Activated gamma-delta T cell treated with anti-CD3 and anti-CD28 coated beads, Interleukin-2, amount 50 U/mL, for 16 hours (primary cell): ENCODE results near the gene FOXE1.

Experiments used
- DNase-seq: peaks from one replicate; pipeline ENCODE4 v3.0.0-alpha.2; 2020; ENCODE audit warnings: low read depth

The FOXE1 gene

GRCh38 chr9:97848480-97849237, 4.4 kb upstream of the FOXE1 start:
- no peak for DNase-seq

GRCh38 chr9:97849980-97850379, 3.0 kb upstream of the FOXE1 start:
- no peak for DNase-seq

GRCh38 chr9:97850746-97851445, 2.1 kb upstream of the FOXE1 start:
- no peak for DNase-seq

- no peak for DNase-seq
These were observed 1.6 kb upstream of the FOXE1 start for GRCh38 chr9:97851446-97851883.

- DNase-seq = no peak
These were observed 1.0 kb upstream of the FOXE1 start for GRCh38 chr9:97852001-97852398.

DNA sequence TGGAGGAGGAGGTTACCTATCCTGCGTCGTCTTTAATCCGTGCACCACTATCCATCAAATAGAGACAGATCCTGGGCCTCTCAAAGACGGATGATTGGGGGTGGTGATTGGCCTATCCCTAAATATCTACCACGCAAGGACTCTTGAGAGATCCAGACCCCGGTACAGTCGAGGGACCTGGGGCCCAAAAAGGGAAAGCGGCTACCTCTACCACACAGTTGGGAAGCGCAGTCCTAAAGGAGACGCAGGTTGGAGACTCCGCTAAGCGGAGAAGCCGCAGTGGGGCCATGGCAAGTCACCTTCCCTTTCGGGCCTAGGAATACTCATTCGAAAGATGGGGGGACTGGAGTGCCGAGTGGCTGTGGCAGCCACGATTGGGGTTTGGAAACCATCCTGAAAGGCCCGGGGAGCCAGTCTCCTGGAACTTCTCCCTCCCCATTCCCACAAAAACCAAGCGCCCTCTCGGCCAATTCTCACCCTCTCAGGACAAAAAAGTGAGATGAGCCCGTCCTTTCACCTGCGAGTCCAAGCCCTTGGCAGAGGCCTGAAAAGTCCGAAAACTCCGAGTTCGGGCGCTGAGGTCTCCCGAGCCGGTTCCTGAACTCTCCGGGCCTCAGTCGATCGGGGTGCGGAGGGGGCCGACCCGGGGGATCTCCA, 499 bp upstream of the FOXE1 start:
- no peak for DNase-seq

DNA sequence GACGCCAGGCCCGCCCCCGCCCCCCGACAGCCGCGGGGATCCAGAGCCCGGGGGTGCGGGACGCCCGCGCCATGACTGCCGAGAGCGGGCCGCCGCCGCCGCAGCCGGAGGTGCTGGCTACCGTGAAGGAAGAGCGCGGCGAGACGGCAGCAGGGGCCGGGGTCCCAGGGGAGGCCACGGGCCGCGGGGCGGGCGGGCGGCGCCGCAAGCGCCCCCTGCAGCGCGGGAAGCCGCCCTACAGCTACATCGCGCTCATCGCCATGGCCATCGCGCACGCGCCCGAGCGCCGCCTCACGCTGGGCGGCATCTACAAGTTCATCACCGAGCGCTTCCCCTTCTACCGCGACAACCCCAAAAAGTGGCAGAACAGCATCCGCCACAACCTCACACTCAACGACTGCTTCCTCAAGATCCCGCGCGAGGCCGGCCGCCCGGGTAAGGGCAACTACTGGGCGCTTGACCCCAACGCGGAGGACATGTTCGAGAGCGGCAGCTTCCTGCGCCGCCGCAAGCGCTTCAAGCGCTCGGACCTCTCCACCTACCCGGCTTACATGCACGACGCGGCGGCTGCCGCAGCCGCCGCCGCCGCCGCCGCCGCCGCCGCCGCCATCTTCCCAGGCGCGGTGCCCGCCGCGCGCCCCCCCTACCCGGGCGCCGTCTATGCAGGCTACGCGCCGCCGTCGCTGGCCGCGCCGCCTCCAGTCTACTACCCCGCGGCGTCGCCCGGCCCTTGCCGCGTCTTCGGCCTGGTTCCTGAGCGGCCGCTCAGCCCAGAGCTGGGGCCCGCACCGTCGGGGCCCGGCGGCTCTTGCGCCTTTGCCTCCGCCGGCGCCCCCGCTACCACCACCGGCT, 1.0 kb downstream of the FOXE1 start:
- no peak for DNase-seq

- DNase-seq = no peak
These were observed 1.9 kb downstream of the FOXE1 start for GRCh38 chr9:97854696-97855485.

- DNase-seq = no peak
These were observed 2.5 kb downstream of the FOXE1 start for GRCh38 chr9:97855486-97855875.

DNA sequence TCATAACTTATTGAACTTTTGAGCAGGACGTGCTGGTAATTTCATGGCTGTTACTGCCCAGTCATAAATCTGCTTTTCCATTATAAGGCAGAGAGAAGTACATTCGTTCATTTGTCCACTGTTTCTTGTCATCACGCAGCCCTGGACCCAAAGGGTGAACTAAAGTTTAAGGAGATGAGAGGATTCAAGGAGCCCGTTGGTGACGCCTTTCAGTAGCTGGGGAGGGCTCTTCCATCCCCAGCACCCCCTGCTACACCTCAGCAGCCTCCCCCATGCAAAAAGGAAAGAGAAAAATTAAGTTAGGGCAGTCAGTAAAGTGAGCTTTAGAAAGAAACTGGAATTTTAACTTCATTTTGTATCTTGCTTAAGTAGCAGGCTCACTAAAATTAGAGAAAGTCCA, 2.9 kb downstream of the FOXE1 start:
- no peak for DNase-seq

- no peak for DNase-seq
These were observed 4.0 kb downstream of the FOXE1 start for GRCh38 chr9:97856857-97857605.

GRCh38 chr9:97857606-97858392, 4.8 kb downstream of the FOXE1 start:
- DNase-seq = no peak

- no peak for DNase-seq
These were observed 5.3 kb downstream of the FOXE1 start for GRCh38 chr9:97858393-97858713.

- no peak for DNase-seq
These were observed 5.8 kb downstream of the FOXE1 start for GRCh38 chr9:97858826-97859225.

- no peak for DNase-seq
These were observed 6.3 kb downstream of the FOXE1 start for GRCh38 chr9:97859346-97859745.

GRCh38 chr9:97860451-97861147, 7.6 kb downstream of the FOXE1 start:
- DNase-seq = no peak

DNA sequence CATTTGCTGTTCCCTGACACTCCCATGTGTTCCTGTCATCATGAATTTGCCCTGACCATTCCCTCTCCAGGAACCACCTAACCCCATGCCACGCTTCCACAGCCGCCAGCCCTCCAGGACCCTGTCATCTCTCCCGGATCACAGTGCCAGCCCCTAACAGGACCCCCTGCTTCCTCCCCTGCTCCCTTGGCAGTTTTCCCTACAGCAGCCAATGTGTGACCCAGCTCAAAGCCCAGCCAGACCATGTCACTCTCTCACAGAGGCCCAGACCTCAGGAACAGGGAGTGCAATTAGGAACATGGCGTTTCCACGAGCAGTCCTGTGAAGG, 8.1 kb downstream of the FOXE1 start:
- DNase-seq = no peak

DNA sequence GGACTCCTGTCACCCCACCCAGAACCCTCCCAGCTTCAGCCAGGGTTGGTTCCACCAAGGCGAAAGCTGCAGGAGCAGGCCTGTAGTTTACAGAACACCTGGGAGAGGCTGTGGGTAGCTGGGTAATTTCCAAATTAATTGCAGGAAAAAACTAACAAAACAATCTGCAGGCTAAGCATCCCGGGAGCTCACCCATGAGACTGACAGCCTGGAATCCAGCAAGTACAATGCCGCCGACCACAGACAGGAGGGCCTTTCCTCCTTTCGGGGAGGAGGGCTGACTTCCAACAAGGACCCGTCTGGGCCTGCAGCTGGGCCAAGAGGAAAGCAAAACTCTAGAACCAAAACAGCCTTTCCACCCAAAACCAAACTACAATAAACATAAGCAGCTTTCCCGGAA, 10.3 kb downstream of the FOXE1 start:
- DNase-seq = no peak

DNA sequence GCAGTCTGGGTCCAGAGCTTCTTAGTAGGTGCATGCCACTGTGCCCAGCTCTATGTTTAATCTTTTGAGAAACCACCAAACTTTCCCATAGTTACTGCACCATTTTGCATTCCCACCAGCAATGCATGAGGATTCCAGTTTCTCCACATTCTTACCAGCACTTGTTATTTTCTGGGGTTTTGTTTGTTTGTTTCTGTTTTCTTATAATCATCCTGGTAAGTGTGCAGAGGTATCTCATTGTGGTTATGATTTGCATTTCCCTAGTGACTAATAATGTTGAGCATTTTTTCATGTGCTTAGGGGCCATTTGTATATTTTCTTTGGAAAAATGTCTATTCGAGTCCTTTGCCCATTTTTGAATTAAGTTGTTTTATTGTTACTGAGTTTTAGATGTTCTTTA, 11.4 kb downstream of the FOXE1 start:
- no peak for DNase-seq

DNA sequence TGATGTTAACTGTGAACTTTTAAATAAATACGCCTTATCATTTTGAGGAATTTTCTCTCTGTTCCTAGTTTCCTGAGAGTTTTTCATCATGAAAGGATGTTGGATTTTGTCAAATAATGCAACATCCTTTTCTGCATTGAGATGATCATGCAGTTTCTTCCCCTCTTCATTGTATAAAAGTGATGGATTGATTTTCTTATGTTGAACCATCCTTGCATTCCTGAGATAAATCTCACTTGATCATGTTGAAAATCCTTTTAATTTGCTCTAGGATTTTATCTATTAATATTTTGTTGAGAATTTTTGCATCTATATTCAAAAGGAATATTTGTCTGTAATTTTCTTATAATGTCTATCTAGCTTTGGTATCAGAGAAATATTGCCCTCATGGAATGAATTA, 13.3 kb downstream of the FOXE1 start:
- no peak for DNase-seq
